ENCODE results near the gene TRIP12.

GRCh38 chr2:229831805-229832509 lies 89.9 kb downstream of the TRIP12 start:
- TF ChIP-seq, protein P1, sequence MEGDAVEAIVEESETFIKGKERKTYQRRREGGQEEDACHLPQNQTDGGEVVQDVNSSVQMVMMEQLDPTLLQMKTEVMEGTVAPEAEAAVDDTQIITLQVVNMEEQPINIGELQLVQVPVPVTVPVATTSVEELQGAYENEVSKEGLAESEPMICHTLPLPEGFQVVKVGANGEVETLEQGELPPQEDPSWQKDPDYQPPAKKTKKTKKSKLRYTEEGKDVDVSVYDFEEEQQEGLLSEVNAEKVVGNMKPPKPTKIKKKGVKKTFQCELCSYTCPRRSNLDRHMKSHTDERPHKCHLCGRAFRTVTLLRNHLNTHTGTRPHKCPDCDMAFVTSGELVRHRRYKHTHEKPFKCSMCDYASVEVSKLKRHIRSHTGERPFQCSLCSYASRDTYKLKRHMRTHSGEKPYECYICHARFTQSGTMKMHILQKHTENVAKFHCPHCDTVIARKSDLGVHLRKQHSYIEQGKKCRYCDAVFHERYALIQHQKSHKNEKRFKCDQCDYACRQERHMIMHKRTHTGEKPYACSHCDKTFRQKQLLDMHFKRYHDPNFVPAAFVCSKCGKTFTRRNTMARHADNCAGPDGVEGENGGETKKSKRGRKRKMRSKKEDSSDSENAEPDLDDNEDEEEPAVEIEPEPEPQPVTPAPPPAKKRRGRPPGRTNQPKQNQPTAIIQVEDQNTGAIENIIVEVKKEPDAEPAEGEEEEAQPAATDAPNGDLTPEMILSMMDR (conservative IDR thresholded peaks at IDR 0.05; ENCODE audit: low read depth in 2 of 2) = no peak
- TF ChIP-seq CREB1 (CRISPR knock-in tag; IDR thresholded peaks at IDR 0.05; ENCODE audit: low read depth) (no peak), NANOG (IDR thresholded peaks at IDR 0.05; ENCODE audit: borderline replicate concordance) (no peak), EZH2 (IDR thresholded peaks at IDR 0.05; ENCODE audit: low read depth, unreplicated experiment) (no peak), POLR2AphosphoS5 (IDR thresholded peaks at IDR 0.05; ENCODE audit: low read depth) (no peak), EZH2phosphoT487 (IDR thresholded peaks at IDR 0.05; ENCODE audit: unreplicated experiment) (no peak), STAT1 (IDR thresholded peaks at IDR 0.05; ENCODE audit: unreplicated experiment) (no peak), JUNB (IDR thresholded peaks at IDR 0.05; ENCODE audit: unreplicated experiment) (no peak), ZNF114 (CRISPR knock-in tag; IDR thresholded peaks at IDR 0.05) (no peak), ZNF331 (CRISPR knock-in tag; IDR thresholded peaks at IDR 0.05; ENCODE audit: low read depth) (no peak)
- TF ChIP-seq, protein P2, sequence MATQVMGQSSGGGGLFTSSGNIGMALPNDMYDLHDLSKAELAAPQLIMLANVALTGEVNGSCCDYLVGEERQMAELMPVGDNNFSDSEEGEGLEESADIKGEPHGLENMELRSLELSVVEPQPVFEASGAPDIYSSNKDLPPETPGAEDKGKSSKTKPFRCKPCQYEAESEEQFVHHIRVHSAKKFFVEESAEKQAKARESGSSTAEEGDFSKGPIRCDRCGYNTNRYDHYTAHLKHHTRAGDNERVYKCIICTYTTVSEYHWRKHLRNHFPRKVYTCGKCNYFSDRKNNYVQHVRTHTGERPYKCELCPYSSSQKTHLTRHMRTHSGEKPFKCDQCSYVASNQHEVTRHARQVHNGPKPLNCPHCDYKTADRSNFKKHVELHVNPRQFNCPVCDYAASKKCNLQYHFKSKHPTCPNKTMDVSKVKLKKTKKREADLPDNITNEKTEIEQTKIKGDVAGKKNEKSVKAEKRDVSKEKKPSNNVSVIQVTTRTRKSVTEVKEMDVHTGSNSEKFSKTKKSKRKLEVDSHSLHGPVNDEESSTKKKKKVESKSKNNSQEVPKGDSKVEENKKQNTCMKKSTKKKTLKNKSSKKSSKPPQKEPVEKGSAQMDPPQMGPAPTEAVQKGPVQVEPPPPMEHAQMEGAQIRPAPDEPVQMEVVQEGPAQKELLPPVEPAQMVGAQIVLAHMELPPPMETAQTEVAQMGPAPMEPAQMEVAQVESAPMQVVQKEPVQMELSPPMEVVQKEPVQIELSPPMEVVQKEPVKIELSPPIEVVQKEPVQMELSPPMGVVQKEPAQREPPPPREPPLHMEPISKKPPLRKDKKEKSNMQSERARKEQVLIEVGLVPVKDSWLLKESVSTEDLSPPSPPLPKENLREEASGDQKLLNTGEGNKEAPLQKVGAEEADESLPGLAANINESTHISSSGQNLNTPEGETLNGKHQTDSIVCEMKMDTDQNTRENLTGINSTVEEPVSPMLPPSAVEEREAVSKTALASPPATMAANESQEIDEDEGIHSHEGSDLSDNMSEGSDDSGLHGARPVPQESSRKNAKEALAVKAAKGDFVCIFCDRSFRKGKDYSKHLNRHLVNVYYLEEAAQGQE (IDR thresholded peaks at IDR 0.05; ENCODE audit: unreplicated experiment) = no peak
- TF ChIP-seq, protein P3, sequence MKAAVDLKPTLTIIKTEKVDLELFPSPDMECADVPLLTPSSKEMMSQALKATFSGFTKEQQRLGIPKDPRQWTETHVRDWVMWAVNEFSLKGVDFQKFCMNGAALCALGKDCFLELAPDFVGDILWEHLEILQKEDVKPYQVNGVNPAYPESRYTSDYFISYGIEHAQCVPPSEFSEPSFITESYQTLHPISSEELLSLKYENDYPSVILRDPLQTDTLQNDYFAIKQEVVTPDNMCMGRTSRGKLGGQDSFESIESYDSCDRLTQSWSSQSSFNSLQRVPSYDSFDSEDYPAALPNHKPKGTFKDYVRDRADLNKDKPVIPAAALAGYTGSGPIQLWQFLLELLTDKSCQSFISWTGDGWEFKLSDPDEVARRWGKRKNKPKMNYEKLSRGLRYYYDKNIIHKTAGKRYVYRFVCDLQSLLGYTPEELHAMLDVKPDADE (IDR thresholded peaks at IDR 0.05) = no peak

All from GM23338 (cell line).